Measurements from ENCODE around the gene C10orf67. TPM values are rescaled to one million over a fixed set of nuclear protein-coding genes. Genes with fewer than 3 reads are reported as not detected.

C10orf67 gene
- total RNA-seq, 1 donor: not detected

DNA sequence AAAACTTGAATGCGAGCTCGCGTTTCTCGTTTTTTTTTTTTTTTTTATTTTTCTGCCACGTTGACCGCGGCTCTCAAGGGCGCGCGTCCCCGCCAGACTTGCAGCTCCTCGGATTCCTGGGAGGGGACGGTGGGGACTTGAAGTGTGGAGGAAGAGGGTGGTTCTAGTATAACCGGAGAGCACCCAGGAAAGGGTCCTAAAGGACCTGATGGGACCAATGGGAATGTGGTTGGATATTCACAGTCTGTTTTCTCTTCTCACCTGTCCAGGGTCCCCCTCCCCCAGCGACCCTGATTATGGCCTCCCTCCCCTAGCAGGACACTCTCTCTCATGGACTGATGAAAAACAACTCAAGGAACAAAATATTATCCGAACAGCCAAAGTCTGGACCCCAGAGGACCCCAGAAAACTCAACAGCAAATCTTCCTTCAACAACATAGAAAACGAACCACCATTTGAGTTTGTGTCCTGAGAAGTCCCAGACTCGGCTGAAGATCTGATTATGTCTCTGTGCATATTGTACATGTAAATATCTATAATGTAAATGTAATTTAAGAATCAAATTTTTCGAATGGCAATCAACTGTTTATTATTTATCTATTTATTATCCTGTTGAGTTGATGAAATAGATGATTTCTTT, 151.0 kb downstream of the C10orf67 start:
- H3K27ac ChIP-seq (ENCODE audit: low read depth, low read length): no peak overlapping the region
- no peaks in the 10 kb centered on the region for H3K79me2 ChIP-seq (ENCODE audit: insufficient read depth, low read length)
- H3K36me3 ChIP-seq (ENCODE audit: insufficient read depth, low read length): no peaks in the 10 kb centered on the region
- no peaks in the 10 kb centered on the region for H3K9me3 ChIP-seq (ENCODE audit: low read depth, low read length)
- peaks cover 77% of the 10 kb centered on the region for H3K27me3 ChIP-seq (ENCODE audit: insufficient read depth, low read length)
- no peaks in the 10 kb centered on the region for H3K4me1 ChIP-seq (ENCODE audit: insufficient read depth, low read length)
- no peaks in the 10 kb centered on the region for H4K20me1 ChIP-seq (ENCODE audit: insufficient read depth, low read length)
- DNase-seq (ENCODE audit: insufficient read length, low spot score, missing footprints): peak; percentile 78
- no peak overlapping the region for H3K4me3 ChIP-seq (ENCODE audit: insufficient read depth, low read length)
- TF ChIP-seq, protein P1, sequence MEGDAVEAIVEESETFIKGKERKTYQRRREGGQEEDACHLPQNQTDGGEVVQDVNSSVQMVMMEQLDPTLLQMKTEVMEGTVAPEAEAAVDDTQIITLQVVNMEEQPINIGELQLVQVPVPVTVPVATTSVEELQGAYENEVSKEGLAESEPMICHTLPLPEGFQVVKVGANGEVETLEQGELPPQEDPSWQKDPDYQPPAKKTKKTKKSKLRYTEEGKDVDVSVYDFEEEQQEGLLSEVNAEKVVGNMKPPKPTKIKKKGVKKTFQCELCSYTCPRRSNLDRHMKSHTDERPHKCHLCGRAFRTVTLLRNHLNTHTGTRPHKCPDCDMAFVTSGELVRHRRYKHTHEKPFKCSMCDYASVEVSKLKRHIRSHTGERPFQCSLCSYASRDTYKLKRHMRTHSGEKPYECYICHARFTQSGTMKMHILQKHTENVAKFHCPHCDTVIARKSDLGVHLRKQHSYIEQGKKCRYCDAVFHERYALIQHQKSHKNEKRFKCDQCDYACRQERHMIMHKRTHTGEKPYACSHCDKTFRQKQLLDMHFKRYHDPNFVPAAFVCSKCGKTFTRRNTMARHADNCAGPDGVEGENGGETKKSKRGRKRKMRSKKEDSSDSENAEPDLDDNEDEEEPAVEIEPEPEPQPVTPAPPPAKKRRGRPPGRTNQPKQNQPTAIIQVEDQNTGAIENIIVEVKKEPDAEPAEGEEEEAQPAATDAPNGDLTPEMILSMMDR (IDR thresholded peaks at IDR 0.05; ENCODE audit: extremely low read depth, low read depth, low read length): no peak
- H2AFZ ChIP-seq (ENCODE audit: low read length): no peak overlapping the region
- no peak overlapping the region for H3K4me2 ChIP-seq (ENCODE audit: insufficient read depth, low read length)

GRCh38 chr10:23192712-23193434, 151.7 kb downstream of the C10orf67 start:
- H3K27me3 ChIP-seq (ENCODE audit: insufficient read depth, low read length): peaks cover 70% of the 10 kb centered on the region

DNA sequence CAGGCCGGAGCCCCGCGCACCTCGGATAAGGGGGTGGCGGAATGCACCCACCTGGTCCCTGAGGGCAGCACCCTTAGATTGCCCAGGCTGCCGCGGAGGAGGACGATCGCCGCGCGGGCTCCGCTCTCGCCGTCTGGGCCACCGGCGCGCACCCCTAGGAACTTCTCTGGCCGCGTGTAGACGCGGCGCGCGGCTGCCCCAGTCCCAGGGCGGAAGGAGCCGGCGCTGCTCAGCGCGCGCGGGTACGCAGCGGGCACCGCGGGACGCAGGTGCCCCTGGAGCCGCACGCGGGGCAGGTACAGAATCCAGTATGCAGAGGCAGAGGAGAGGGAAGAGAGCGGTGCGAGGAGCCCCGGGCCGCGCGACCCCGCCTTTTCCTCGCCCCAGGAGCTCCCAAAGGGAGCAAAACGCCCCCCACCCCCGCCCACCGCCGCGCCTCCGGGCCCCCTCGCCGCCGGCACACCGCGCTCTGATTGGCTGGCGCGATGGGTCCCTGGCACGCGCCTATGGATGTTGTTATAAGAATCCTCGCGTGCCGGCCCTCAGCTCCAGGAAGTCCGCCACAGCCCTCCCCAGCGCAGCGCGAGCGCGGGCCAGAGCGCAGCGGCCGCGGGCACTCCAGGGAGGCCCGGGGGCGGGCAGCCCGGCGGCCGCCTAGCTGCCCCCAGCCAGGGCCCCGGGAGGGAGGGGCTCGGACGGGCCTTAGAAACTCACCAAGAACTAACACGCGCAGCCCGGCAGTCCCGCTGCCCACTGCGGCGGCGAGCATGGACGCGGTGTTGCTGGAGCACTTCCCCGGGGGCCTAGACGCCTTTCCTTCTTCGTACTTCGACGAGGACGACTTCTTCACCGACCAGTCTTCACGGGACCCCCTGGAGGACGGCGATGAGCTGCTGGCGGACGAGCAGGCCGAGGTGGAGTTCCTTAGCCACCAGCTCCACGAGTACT, 152.6 kb downstream of the C10orf67 start, which contains the start of gene PTF1A:
Gene PTF1A (plus strand): TSS at position 549 of the 948 bp plus-strand sequence. CDS start 219 bp downstream, at position 768.
- no peak within 1 kb of the TSS for H3K4me2 ChIP-seq (ENCODE audit: insufficient read depth, low read length)
- H3K4me1 ChIP-seq (ENCODE audit: insufficient read depth, low read length): no peaks in the 10 kb centered on the region
- H3K27me3 ChIP-seq (ENCODE audit: insufficient read depth, low read length): peaks cover 65% of the 10 kb centered on the region
- no peak within 1 kb of the TSS for H3K27ac ChIP-seq (ENCODE audit: low read depth, low read length)
- H3K4me3 ChIP-seq (ENCODE audit: insufficient read depth, low read length): no peak within 1 kb of the TSS
- H3K9me3 ChIP-seq (ENCODE audit: low read depth, low read length): no peaks in the 10 kb centered on the region
- TF ChIP-seq, protein P1 (IDR thresholded peaks at IDR 0.05; ENCODE audit: extremely low read depth, low read depth, low read length): no peak
- no peaks in the 10 kb centered on the region for H3K79me2 ChIP-seq (ENCODE audit: insufficient read depth, low read length)
- no peaks in the 10 kb centered on the region for H4K20me1 ChIP-seq (ENCODE audit: insufficient read depth, low read length)
- H3K36me3 ChIP-seq (ENCODE audit: insufficient read depth, low read length): no peaks in the 10 kb centered on the region
- no peak within 1 kb of the TSS for H2AFZ ChIP-seq (ENCODE audit: low read length)
- DNase-seq (ENCODE audit: insufficient read length, low spot score, missing footprints): peak; percentile 88

More at GRCh38 chr10:23192712-23193434, 151.7 kb downstream of the C10orf67 start:
- Histone ChIP-seq H2AFZ (ENCODE audit: low read length) (no peak overlapping the region), H4K20me1 (ENCODE audit: insufficient read depth, low read length) (no peaks in the 10 kb centered on the region), H3K4me1 (ENCODE audit: insufficient read depth, low read length) (no peaks in the 10 kb centered on the region), H3K36me3 (ENCODE audit: insufficient read depth, low read length) (no peaks in the 10 kb centered on the region), H3K79me2 (ENCODE audit: insufficient read depth, low read length) (no peaks in the 10 kb centered on the region), H3K27ac (ENCODE audit: low read depth, low read length) (no peak overlapping the region), H3K4me3 (ENCODE audit: insufficient read depth, low read length) (no peak overlapping the region), H3K9me3 (ENCODE audit: low read depth, low read length) (no peaks in the 10 kb centered on the region), H3K4me2 (ENCODE audit: insufficient read depth, low read length) (no peak overlapping the region)
- DNase-seq (ENCODE audit: insufficient read length, low spot score, missing footprints): peak; percentile 77
- TF ChIP-seq, protein P1 (IDR thresholded peaks at IDR 0.05; ENCODE audit: extremely low read depth, low read depth, low read length): no peak
